Cardiac fibroblast (primary cell): Measurements from ENCODE around the gene CKB.

ENCODE experiments used
- DNase-seq, 2 donors: peaks; one replicate each; pipeline versions ENCODE4 v3.0.0 to v3.0.0-alpha.2; 2010; ENCODE audit warnings: low read depth in 2 of 2
- H3K4me3 ChIP-seq, 2 donors: replicated peaks in 1 of 2; 1 replicate in 1 of 2; 2 replicates in 1 of 2; pipeline ENCODE4 v1.5.1; 2011; ENCODE audit warnings: low read depth in 2 of 2, low read length in 2 of 2, mild to moderate bottlenecking in 2 of 2, moderate library complexity in 1 of 2
- TF ChIP-seq, protein P1 (sequence below): IDR thresholded peaks from one replicate; pipeline ENCODE4 v1.5.1; 2011; ENCODE audit warnings: low read depth, mild to moderate bottlenecking, low read length, inconsistent platforms

Gene CKB

GRCh38 chr14:103476631-103477030 lies 46.0 kb downstream of the CKB start:
- TF ChIP-seq, protein P1, sequence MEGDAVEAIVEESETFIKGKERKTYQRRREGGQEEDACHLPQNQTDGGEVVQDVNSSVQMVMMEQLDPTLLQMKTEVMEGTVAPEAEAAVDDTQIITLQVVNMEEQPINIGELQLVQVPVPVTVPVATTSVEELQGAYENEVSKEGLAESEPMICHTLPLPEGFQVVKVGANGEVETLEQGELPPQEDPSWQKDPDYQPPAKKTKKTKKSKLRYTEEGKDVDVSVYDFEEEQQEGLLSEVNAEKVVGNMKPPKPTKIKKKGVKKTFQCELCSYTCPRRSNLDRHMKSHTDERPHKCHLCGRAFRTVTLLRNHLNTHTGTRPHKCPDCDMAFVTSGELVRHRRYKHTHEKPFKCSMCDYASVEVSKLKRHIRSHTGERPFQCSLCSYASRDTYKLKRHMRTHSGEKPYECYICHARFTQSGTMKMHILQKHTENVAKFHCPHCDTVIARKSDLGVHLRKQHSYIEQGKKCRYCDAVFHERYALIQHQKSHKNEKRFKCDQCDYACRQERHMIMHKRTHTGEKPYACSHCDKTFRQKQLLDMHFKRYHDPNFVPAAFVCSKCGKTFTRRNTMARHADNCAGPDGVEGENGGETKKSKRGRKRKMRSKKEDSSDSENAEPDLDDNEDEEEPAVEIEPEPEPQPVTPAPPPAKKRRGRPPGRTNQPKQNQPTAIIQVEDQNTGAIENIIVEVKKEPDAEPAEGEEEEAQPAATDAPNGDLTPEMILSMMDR = no peak
- H3K4me3 ChIP-seq = no peak overlapping the region
- DNase-seq = no peak

DNA sequence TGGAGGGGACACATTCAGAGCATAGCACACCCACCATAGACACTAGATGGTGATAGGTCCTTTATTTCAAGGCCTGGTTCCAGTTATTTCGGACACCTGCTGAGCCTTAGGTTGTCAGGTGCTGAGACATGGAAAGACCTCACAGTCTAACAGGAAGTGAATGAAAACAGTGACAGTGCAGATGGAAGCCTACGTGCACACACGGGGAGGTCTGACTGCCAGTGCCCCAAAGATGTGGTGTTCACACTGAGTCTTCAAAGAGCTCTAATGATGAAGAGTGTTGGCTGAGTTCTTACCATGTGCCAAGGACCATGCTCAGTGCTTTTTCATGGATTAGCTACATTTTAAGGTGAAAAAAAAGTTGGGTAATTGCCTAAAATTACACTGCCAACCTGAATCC lies 46.6 kb downstream of the CKB start:
- no peak for DNase-seq
- H3K4me3 ChIP-seq = no peak overlapping the region
- TF ChIP-seq, protein P1 = no peak

- TF ChIP-seq, protein P1 = no peak
- no peak overlapping the region for H3K4me3 ChIP-seq
- DNase-seq = no peak
Measured at GRCh38 chr14:103474893-103475292, 47.7 kb downstream of the CKB start.

DNA sequence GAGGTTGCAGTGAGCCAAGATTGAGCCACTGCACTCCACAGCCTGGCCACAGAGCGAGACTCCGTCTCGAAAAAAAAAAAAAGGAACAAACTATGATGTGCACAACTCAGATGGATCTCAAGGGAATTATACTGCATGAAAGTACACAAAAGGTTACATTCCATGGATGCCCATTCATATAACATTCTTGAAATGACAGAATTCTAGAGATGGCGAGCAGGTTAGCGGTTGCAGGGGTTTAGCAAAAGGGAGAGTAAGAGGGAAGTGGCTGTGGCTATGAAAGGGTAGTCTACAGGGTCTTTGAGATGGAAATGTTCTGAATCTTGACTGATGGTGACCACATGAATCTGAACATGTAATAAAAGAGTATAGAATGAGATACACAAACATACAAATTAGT lies 49.7 kb downstream of the CKB start:
- peak; percentile 15 to 78 for DNase-seq
- TF ChIP-seq, protein P1 = no peak
- no peak overlapping the region for H3K4me3 ChIP-seq
